ENCODE data around the gene VGLL4.

- TF ChIP-seq RARB (CRISPR knock-in tag; IDR thresholded peaks at IDR 0.05), result no peak
- no peak for TF ChIP-seq CSDC2 (CRISPR knock-in tag; IDR thresholded peaks at IDR 0.05)
- no peak for TF ChIP-seq CREB5 (CRISPR knock-in tag; IDR thresholded peaks at IDR 0.05; ENCODE audit: low read depth)
- no peak for TF ChIP-seq CSRNP3 (CRISPR knock-in tag; IDR thresholded peaks at IDR 0.05)
- TF ChIP-seq GLIS3 (CRISPR knock-in tag; IDR thresholded peaks at IDR 0.05), result no peak
- no peak for TF ChIP-seq ZFP30 (CRISPR knock-in tag; IDR thresholded peaks at IDR 0.05)
- TF ChIP-seq ARNTL (CRISPR knock-in tag; IDR thresholded peaks at IDR 0.05; ENCODE audit: borderline replicate concordance, low read depth), result no peak
Observed at GRCh38 chr3:11510001-11510340, 133.7 kb downstream of the VGLL4 start.

Data from SK-N-SH treated with all-trans-retinoic acid at 6 μM for 48 hours (cell line).